Measurements from ENCODE around the gene MAP3K5.

MAP3K5 gene

DNA sequence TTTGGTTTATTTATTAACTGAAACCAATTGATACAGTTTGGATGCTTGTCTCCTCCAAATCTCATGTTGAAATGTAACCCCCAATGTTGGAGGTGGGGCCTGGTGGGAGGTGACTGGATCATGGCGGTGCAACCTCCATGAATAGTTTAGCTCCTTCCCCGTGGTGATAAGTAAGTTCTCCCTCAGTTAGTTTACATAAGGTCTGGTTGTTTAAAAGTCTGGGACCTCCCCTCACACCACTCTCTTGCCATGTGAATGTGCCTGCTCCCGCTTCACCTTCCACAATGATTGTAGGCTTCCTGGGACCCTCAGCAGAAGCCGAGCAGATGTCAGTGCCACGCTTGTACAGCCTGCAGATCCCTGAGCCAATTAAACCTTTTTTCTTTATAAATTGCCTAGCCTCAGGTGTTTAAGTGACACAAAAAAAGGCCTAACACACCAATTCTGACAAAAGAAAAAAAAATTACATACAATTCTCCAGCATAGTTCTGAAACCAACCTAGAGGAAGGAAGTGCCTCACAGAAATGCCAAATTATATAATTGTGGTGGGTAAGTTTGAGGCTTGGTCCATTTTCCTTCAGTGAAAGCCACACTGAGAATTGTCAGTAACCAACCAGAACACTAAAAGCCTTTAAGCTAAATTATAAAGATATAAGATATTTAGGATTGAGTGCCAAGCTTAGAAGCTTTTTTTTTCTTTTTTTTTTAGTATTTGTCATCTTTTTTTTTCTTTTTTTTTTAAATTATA, 257.1 kb downstream of the MAP3K5 start:
- no peak for DNase-seq (ENCODE audit: low read depth)
- TF ChIP-seq, protein P1, sequence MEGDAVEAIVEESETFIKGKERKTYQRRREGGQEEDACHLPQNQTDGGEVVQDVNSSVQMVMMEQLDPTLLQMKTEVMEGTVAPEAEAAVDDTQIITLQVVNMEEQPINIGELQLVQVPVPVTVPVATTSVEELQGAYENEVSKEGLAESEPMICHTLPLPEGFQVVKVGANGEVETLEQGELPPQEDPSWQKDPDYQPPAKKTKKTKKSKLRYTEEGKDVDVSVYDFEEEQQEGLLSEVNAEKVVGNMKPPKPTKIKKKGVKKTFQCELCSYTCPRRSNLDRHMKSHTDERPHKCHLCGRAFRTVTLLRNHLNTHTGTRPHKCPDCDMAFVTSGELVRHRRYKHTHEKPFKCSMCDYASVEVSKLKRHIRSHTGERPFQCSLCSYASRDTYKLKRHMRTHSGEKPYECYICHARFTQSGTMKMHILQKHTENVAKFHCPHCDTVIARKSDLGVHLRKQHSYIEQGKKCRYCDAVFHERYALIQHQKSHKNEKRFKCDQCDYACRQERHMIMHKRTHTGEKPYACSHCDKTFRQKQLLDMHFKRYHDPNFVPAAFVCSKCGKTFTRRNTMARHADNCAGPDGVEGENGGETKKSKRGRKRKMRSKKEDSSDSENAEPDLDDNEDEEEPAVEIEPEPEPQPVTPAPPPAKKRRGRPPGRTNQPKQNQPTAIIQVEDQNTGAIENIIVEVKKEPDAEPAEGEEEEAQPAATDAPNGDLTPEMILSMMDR (IDR thresholded peaks at IDR 0.05; ENCODE audit: control insufficient read depth, extremely low read depth, insufficient read depth), result no peak

DNA sequence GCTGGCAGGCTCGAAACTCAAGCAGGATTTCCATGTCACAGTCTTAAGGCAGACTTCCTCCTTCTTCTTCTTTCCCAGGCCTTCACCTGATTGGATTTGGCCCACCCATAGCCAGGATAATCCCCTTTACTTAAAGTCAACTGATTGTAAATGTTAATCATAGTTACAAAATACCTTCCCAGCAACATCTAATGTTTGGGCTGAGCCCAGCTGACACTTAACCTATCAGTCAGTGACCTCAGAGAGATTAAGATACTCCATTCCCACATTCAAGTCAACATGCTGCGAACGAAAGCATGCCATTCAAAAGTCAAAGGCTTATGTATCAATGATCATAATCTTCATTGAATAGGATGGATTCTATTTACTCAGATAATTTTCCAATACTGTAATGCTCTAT, 258.0 kb downstream of the MAP3K5 start:
- DNase-seq (ENCODE audit: low read depth), result no peak
- TF ChIP-seq, protein P1 (IDR thresholded peaks at IDR 0.05; ENCODE audit: control insufficient read depth, extremely low read depth, insufficient read depth), result no peak
- no peak overlapping the region for H3K4me3 ChIP-seq (ENCODE audit: low read depth, low read length)

More for the DNA sequence above, 257.1 kb downstream of the MAP3K5 start:
- no peak overlapping the region for H3K4me3 ChIP-seq (ENCODE audit: low read depth, low read length)

DNA sequence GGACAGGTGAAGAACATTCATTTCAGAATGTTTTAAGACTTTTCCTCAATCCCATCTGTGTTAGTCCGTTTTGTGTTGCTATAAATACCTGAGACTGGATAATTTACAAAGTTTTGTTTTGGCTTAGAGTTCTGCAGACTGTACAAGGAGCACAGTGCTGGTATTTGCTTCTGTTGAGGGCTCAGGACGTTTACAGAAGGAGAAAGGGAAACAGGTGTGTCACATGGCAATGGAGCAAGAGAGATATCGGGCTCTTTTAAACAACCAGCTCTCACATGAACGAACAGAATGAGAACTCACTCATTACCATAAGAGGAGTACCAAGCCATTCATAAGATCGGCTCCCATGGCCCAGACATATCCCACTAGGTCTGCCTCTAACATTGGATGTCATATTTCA, 258.8 kb downstream of the MAP3K5 start:
- TF ChIP-seq, protein P1 (IDR thresholded peaks at IDR 0.05; ENCODE audit: control insufficient read depth, extremely low read depth, insufficient read depth), result no peak
- no peak for DNase-seq (ENCODE audit: low read depth)
- H3K4me3 ChIP-seq (ENCODE audit: low read depth, low read length), result no peak overlapping the region

DNA sequence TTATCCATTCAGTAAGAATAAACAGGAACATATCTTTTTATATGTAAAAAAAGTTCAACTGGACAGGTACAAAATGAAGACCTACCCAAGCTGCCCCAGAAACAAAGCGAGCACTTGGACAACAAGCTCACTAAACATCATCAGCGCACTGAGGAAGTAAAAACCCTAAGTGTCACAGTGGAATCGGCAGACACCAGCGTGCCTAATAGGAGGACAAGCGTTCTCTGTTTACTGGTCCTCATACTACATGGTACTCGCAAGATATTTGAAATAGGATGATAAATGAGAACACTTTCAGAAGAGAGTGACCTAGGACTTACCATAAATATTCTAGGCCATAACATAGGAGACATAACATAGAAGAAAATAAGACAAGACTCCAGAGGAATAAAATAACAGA, 260.2 kb downstream of the MAP3K5 start:
- no peak overlapping the region for H3K4me3 ChIP-seq (ENCODE audit: low read depth, low read length)
- DNase-seq (ENCODE audit: low read depth), result no peak
- TF ChIP-seq, protein P1 (IDR thresholded peaks at IDR 0.05; ENCODE audit: control insufficient read depth, extremely low read depth, insufficient read depth), result no peak

DNA sequence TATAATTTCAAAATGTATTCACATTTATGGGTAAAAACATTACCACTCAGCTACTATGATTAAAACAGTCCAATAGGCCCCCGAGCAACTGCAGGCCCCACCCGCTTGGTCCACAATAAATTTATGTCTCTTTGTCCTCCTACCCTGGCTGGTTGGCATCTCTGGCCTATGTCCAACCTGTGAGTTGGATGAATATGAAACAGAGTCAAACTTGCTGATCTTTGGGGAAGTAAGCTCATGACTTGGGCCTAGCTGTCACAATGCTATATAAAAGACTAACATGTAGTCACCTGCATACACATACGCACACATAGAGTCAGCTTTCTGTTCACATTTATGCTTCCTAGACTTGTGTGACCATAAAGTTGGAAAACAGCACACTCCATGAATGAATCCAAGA, 262.6 kb downstream of the MAP3K5 start:
- no peak for DNase-seq (ENCODE audit: low read depth)
- no peak overlapping the region for H3K4me3 ChIP-seq (ENCODE audit: low read depth, low read length)
- TF ChIP-seq, protein P1 (IDR thresholded peaks at IDR 0.05; ENCODE audit: control insufficient read depth, extremely low read depth, insufficient read depth), result no peak

DNA sequence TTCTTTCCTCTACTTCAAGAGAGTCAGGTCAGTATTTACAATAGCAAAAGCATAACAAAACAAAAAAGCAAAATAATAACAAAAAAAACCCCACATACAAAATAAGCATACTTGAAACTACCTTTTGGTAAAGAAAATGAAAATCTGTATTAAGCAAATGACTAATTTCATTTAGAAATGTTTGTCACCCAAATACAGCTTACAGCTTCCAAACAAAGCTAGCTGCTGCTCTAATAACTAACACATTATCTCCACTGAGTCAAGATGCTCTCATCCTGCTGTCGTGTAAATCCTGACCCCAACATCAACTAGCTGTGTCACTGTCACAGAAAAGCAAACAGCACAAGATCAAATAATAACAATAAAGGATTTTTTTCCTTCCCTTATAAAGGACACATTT, 263.8 kb downstream of the MAP3K5 start:
- H3K4me3 ChIP-seq (ENCODE audit: low read depth, low read length), result no peak overlapping the region
- no peak for DNase-seq (ENCODE audit: low read depth)
- TF ChIP-seq, protein P1 (IDR thresholded peaks at IDR 0.05; ENCODE audit: control insufficient read depth, extremely low read depth, insufficient read depth), result no peak

DNA sequence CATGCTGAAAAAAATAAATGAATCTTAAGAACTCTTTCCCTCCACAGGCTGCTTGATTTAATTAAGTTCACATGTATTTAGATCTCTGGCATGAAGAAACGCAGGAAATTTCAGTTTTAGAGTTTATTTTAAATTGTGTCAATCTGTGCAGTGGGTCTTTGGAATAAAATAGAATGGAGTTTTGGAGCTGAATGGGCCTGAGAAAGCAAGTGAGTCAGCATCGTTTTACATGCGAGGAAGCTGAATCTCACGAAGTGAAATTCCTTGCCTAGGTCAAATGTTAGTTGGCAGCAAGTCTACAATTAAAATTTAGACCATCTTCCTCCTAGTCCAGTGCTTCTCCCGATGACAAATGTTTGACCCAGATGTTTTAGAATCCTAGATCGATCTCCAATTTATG, 264.4 kb downstream of the MAP3K5 start:
- TF ChIP-seq, protein P1 (IDR thresholded peaks at IDR 0.05; ENCODE audit: control insufficient read depth, extremely low read depth, insufficient read depth), result no peak
- DNase-seq (ENCODE audit: low read depth), result no peak
- H3K4me3 ChIP-seq (ENCODE audit: low read depth, low read length), result no peak overlapping the region

All from LNCaP clone FGC (cell line).